CD14-positive monocyte (primary cell): ENCODE results near the gene ABCC3. TPM values are rescaled to one million over a fixed set of nuclear protein-coding genes. Genes with fewer than 3 reads are reported as not detected.
A peak's percentile ranks its signal among the peaks of the same experiment; 100 is the strongest.

Source experiments
- DNase-seq, 3 donors: peaks; one replicate each; pipeline ENCODE4 v3.0.0-alpha.2; 2011 to 2022
- H2AFZ ChIP-seq: 2 replicates; pipeline ENCODE4 v1.6.0; 2012; ENCODE audit warnings: mild to moderate bottlenecking, low read depth, low read length, inconsistent platforms; ENCODE audit not compliant: insufficient read depth, poor library complexity, severe bottlenecking
- H3K27ac ChIP-seq, 2 donors: 1 replicate in 1 of 2; 2 replicates in 1 of 2; pipeline ENCODE4 v1.5.1; 2012 to 2013; ENCODE audit warnings: low read length in 2 of 2, control low read depth in 1 of 2, inconsistent platforms in 1 of 2, low read depth in 1 of 2, mild to moderate bottlenecking in 1 of 2
- H3K27me3 ChIP-seq, 2 donors: one replicate each; pipeline versions ENCODE4 v1.6.0 to v1.6.1; 2011 to 2013; ENCODE audit warnings: low read length in 2 of 2; ENCODE audit not compliant: control insufficient read depth in 2 of 2, insufficient read depth in 2 of 2
- H3K36me3 ChIP-seq, 2 donors: replicated peaks in 1 of 2; 1 replicate in 1 of 2; 2 replicates in 1 of 2; pipeline versions ENCODE4 v1.5.1 to v1.6.1; 2012 to 2013; ENCODE audit warnings: low read length in 2 of 2, control low read depth in 1 of 2, inconsistent platforms in 1 of 2, mild to moderate bottlenecking in 1 of 2; ENCODE audit not compliant: insufficient read depth in 2 of 2, control insufficient read depth in 1 of 2
- H3K4me1 ChIP-seq, 2 donors: 1 replicate in 1 of 2; 2 replicates in 1 of 2; pipeline versions ENCODE4 v1.5.1 to v1.6.1; 2012 to 2013; ENCODE audit warnings: low read length in 2 of 2, control low read depth in 1 of 2, inconsistent platforms in 1 of 2, mild to moderate bottlenecking in 1 of 2, moderate library complexity in 1 of 2; ENCODE audit not compliant: insufficient read depth in 2 of 2, control insufficient read depth in 1 of 2
- H3K4me2 ChIP-seq: replicated peaks from 2 replicates; pipeline ENCODE3; 2012; ENCODE audit warnings: low read length, moderate library complexity, mild to moderate bottlenecking; ENCODE audit not compliant: poor library complexity, severe bottlenecking; ENCODE audit errors: extremely low read depth
- H3K4me3 ChIP-seq, 3 experiments: fragments of 200-600 bp in 1 of 3; sonication (generic) in 1 of 3; replicated peaks in 1 of 3; 1 replicate in 2 of 3; 2 replicates in 1 of 3; pipeline ENCODE4 v1.5.1; 2011 to 2013; ENCODE audit warnings: low read length in 3 of 3, mild to moderate bottlenecking in 3 of 3, control low read depth in 2 of 3, low read depth in 2 of 3, inconsistent platforms in 1 of 3, moderate library complexity in 1 of 3
- H3K79me2 ChIP-seq: 2 replicates; pipeline ENCODE4 v1.6.0; 2012; ENCODE audit warnings: mild to moderate bottlenecking, control low read depth, inconsistent platforms, low read length, moderate library complexity; ENCODE audit not compliant: insufficient read depth
- H3K9ac ChIP-seq: 2 replicates; pipeline ENCODE4 v1.6.0; 2017; ENCODE audit warnings: low read length, mild to moderate bottlenecking; ENCODE audit not compliant: insufficient read depth, poor library complexity, severe bottlenecking
- H3K9me3 ChIP-seq, 2 donors: replicated peaks in 1 of 2; 1 replicate in 1 of 2; 2 replicates in 1 of 2; pipeline versions ENCODE4 v1.5.1 to v1.6.1; 2012 to 2013; ENCODE audit warnings: low read length in 2 of 2, control low read depth in 1 of 2; ENCODE audit not compliant: control insufficient read depth in 1 of 2, insufficient read depth in 1 of 2
- H4K20me1 ChIP-seq: 2 replicates; pipeline ENCODE4 v1.6.0; 2012; ENCODE audit warnings: mild to moderate bottlenecking, low read length, control low read depth, moderate library complexity; ENCODE audit not compliant: insufficient read depth
- H3K27ac Mint-ChIP-seq, 7 donors: one replicate each; pipeline ENCODE4 v1.8.0; 2020; ENCODE audit warnings: mild to moderate bottlenecking in 7 of 7, mixed read lengths in 7 of 7, moderate library complexity in 6 of 7, inconsistent platforms in 2 of 7
- H3K27me3 Mint-ChIP-seq, 3 donors: one replicate each; pipeline ENCODE4 v1.8.0; 2021 to 2022; ENCODE audit warnings: low read depth in 3 of 3, mild to moderate bottlenecking in 3 of 3, mixed read lengths in 3 of 3, moderate library complexity in 3 of 3, inconsistent platforms in 1 of 3
- H3K36me3 Mint-ChIP-seq, 2 donors: one replicate each; pipeline ENCODE4 v1.8.0; 2020; ENCODE audit warnings: mixed read lengths in 2 of 2, inconsistent platforms in 1 of 2, mild to moderate bottlenecking in 1 of 2
- H3K4me1 Mint-ChIP-seq: one replicate; pipeline ENCODE4 v1.8.0; 2020; ENCODE audit warnings: mild to moderate bottlenecking, mixed read lengths
- H3K4me3 Mint-ChIP-seq, 2 donors: one replicate each; pipeline ENCODE4 v1.8.0; 2020; ENCODE audit warnings: mild to moderate bottlenecking in 2 of 2, mixed read lengths in 2 of 2, moderate library complexity in 1 of 2
- H3K9me3 Mint-ChIP-seq, 7 donors: one replicate each; pipeline ENCODE4 v1.8.0; 2020 to 2022; ENCODE audit warnings: mixed read lengths in 7 of 7, mild to moderate bottlenecking in 6 of 7, moderate library complexity in 6 of 7, inconsistent platforms in 2 of 7
- WGBS: methylation state at CpG from one replicate; pipeline ENCODE4 v1.1.5; 2013; ENCODE audit warnings: missing lambda C conversion rate; ENCODE audit not compliant: insufficient coverage; 5-methylcytosine and 5-hydroxymethylcytosine counted together
- intact Hi-C, 2 donors: fragments of 100-400 bp; cut with micrococcal nuclease; formaldehyde crosslinking; loops; one replicate each; pipeline versions ENCODE4 v1.15.0 to v1.15.1; 2023
- polyA plus RNA-seq, 3 donors: library from polyadenylated mRNA; depleted of rRNA in 1 of 3; unstranded in 2 of 3; stranded (reverse) in 1 of 3; fragments of 300-500 nt in 2 of 3; fragments of >200 nt in 1 of 3; fragmentation: Illumina TruSeq in 2 of 3; gene quantifications; 1 replicate in 2 of 3; 2 replicates in 1 of 3; pipeline ENCODE4 v1.2.3, GENCODE V29; 2012 to 2021
- TF ChIP-seq, protein P1 (sequence below): fragments of 200-600 bp; IDR thresholded peaks from one replicate; pipeline ENCODE4 v1.8.0; 2022; ENCODE audit warnings: antibody characterized with exemption, mild to moderate bottlenecking

ABCC3 gene
- polyA plus RNA-seq, 3 donors, result 2.7 to 74.5 (median 11.4) TPM

DNA sequence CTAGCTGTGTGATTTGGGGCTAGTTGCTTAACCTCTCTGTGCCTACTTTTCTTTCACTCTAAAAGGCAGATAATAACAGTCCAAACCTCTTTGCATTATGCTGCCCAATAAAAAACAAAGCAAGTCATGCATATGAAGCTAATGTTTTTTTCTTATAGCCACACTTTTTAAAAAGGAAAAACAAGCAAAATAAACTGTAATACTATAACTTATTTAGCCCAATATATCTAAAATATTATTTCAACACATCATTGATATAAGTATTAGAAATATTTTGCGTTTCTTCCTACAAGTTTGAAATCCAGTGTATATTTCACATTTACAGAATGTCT, 50.6 kb downstream of the ABCC3 start:
- Mint-ChIP-seq H3K9me3 (no peaks in the 10 kb centered on the region), H3K27me3 (peaks cover 8 to 16% (median 8%) of the 10 kb centered on the region in 3 donors), H3K36me3 (no peaks in the 10 kb centered on the region), H3K4me1 (peaks cover 9% of the 10 kb centered on the region), H3K27ac (no peak overlapping the region), H3K4me3 (no peak overlapping the region)
- Histone ChIP-seq H3K27ac (no peak overlapping the region), H2AFZ (no peak overlapping the region), H3K9me3 (no peaks in the 10 kb centered on the region), H3K4me3 (no peak overlapping the region), H3K36me3 (no peaks in the 10 kb centered on the region), H3K79me2 (no peaks in the 10 kb centered on the region), H3K9ac (no peak overlapping the region), H3K27me3 (no peaks in the 10 kb centered on the region), H4K20me1 (no peaks in the 10 kb centered on the region), H3K4me1 (peaks cover 5 to 9% of the 10 kb centered on the region in 2 donors), H3K4me2 (no peak overlapping the region)
- TF ChIP-seq, protein P1, sequence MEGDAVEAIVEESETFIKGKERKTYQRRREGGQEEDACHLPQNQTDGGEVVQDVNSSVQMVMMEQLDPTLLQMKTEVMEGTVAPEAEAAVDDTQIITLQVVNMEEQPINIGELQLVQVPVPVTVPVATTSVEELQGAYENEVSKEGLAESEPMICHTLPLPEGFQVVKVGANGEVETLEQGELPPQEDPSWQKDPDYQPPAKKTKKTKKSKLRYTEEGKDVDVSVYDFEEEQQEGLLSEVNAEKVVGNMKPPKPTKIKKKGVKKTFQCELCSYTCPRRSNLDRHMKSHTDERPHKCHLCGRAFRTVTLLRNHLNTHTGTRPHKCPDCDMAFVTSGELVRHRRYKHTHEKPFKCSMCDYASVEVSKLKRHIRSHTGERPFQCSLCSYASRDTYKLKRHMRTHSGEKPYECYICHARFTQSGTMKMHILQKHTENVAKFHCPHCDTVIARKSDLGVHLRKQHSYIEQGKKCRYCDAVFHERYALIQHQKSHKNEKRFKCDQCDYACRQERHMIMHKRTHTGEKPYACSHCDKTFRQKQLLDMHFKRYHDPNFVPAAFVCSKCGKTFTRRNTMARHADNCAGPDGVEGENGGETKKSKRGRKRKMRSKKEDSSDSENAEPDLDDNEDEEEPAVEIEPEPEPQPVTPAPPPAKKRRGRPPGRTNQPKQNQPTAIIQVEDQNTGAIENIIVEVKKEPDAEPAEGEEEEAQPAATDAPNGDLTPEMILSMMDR, result no peak
- DNase-seq, result no peak
- WGBS, result no CpG with 5 or more reads among the region's 1 CpG
- intact Hi-C loops, result no loop called here

GRCh38 chr17:50685691-50686493, 51.2 kb downstream of the ABCC3 start:
- no peak for DNase-seq
- Histone ChIP-seq H3K27ac (no peak overlapping the region), H3K79me2 (no peaks in the 10 kb centered on the region), H2AFZ (no peak overlapping the region), H3K4me1 (peaks cover 3 to 5% of the 10 kb centered on the region in 2 donors), H3K4me2 (no peak overlapping the region), H4K20me1 (no peaks in the 10 kb centered on the region), H3K9ac (no peak overlapping the region), H3K4me3 (no peak overlapping the region), H3K36me3 (no peaks in the 10 kb centered on the region), H3K9me3 (no peaks in the 10 kb centered on the region), H3K27me3 (no peaks in the 10 kb centered on the region)
- 90% methylated on average over 17 of the region's 17 CpGs for WGBS
- TF ChIP-seq, protein P1, result no peak
- H3K9me3 Mint-ChIP-seq, result no peaks in the 10 kb centered on the region
- intact Hi-C loops, result no loop called here
- H3K27me3 Mint-ChIP-seq, result peaks cover 5 to 15% (median 8%) of the 10 kb centered on the region in 3 donors
- H3K4me1 Mint-ChIP-seq, result peaks cover 8% of the 10 kb centered on the region
- H3K36me3 Mint-ChIP-seq, result no peaks in the 10 kb centered on the region
- no peak overlapping the region for H3K4me3 Mint-ChIP-seq
- peak overlapping the region in 1 of 7 donors; percentile 75 for H3K27ac Mint-ChIP-seq
